ENCODE data around the gene VAV1.

DNA sequence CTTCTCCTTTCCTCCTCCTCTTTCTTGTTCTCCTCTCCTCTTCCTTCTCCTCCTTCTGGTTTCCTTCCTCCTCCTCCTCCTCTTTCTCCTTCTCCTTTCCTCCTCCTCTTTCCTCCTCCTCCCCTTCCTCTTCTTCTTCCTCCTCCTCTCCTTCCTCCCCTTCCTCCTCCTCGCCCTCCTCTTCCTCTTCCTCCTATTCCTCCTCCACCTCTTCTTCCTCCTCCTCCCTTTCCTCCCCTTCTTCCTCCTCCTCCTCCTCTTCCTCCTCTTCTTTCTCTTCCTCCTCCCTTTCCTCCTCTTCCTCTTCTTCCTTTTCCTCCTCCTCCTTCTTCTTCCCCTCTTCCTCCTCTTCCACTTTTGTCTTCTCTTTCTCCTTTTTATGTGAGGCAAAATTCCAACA is 59.9 kb downstream of the VAV1 start:
- no peak for TF ChIP-seq EZH2 (IDR thresholded peaks at IDR 0.05; ENCODE audit: low read depth, low read length, severe bottlenecking)
- TF ChIP-seq POLR2AphosphoS5 (IDR thresholded peaks at IDR 0.05; ENCODE audit: low read depth, low read length): no peak
- no peak for TF ChIP-seq ZNF274 (IDR thresholded peaks at IDR 0.05; ENCODE audit: borderline replicate concordance, extremely low read depth, low read length)

All from H1 (cell line).